ENCODE results near the gene UQCRC2. TPM values are rescaled to one million over a fixed set of nuclear protein-coding genes. Genes with fewer than 3 reads are reported as not detected.
A peak's percentile ranks its signal among the peaks of the same experiment; 100 is the strongest.
"Not testable (repeated sequence)": the region's sequence is repeated elsewhere in the genome, so short reads cannot be mapped to it uniquely, and the experiment has no call there.

The UQCRC2 gene
- 100 to 1,000 TPM; 140 to 143 TPM for total RNA-seq
- polyA plus RNA-seq: 100 to 1,000 TPM; 122 to 123 TPM
- long read RNA-seq, donor 1, transcript UQCRC2-201 (14 exons, 2,615 nt): major isoform, 346 of 394 reads
- long read RNA-seq, donor 1, partial matches to known transcripts: 22 of 394 reads
- long read RNA-seq, donor 1, other reads (novel, unspliced or antisense): 25 of 394 reads
- long read RNA-seq, donor 2, transcript UQCRC2-201 (14 exons, 2,615 nt): major isoform, 61 of 70 reads
- long read RNA-seq, donor 2, partial matches to known transcripts: 2 of 70 reads
- long read RNA-seq, donor 2, other reads (novel, unspliced or antisense): 5 of 70 reads

- intact Hi-C loops (cut with DNase I): loop anchor here (2.0 to 10.0 kb wide), 3 partner anchors 128 to 236 kb away; no protein-coding TSS in a partner anchor
- DNase-seq (peak; percentile 92 to 93), ATAC-seq (ENCODE audit: low FRiP score) (peak; percentile 99)
- Histone ChIP-seq H3K27ac (ENCODE audit: low read depth in 1 of 2, low read length in 2 of 2) (peak within 1 kb of the TSS; percentile 50 to 88), H3K27me3 (ENCODE audit: control insufficient read depth in 1 of 2, insufficient read depth in 2 of 2, low read length in 1 of 2) (no peaks in the 10 kb centered on the region), H3K4me3 (ENCODE audit: low read length in 2 of 2) (peak within 1 kb of the TSS; percentile 78 to 88), H3K36me3 (ENCODE audit: control insufficient read depth in 1 of 2, insufficient read depth in 2 of 2, low read length in 1 of 2) (peaks cover 0 to 2% of the 10 kb centered on the region in 2 donors), H3K9me3 (ENCODE audit: control insufficient read depth, low read length) (no peaks in the 10 kb centered on the region), H3K4me1 (ENCODE audit: control insufficient read depth in 1 of 2, insufficient read depth in 2 of 2, low read length in 2 of 2) (peaks cover 2 to 6% of the 10 kb centered on the region in 2 donors)
- WGBS, 2 donors: 0% methylated on average over 41 of the region's 41 CpGs
Observed at GRCh38 chr16:21952793-21953540, at the start of gene UQCRC2. TSS of gene UQCRC2 (plus strand) at chr16:21953361. CDS start at chr16:21953424, 63 bp downstream.

- H3K4me3 ChIP-seq (ENCODE audit: low read length in 2 of 2); ATAC-seq (ENCODE audit: low FRiP score); H3K36me3 ChIP-seq (ENCODE audit: control insufficient read depth in 1 of 2, insufficient read depth in 2 of 2, low read length in 1 of 2); intact Hi-C loops (cut with DNase I); DNase-seq; H3K9me3 ChIP-seq (ENCODE audit: control insufficient read depth, low read length); H3K4me1 ChIP-seq (ENCODE audit: control insufficient read depth in 1 of 2, insufficient read depth in 2 of 2, low read length in 2 of 2); H3K27me3 ChIP-seq (ENCODE audit: control insufficient read depth in 1 of 2, insufficient read depth in 2 of 2, low read length in 1 of 2); H3K27ac ChIP-seq (ENCODE audit: low read depth in 1 of 2, low read length in 2 of 2): not testable (repeated sequence)
- WGBS, 2 donors: 71 to 74% methylated on average over 3 to 4 of the region's 4 CpGs
Observed at GRCh38 chr16:21932650-21933049, 20.5 kb upstream of the UQCRC2 start.

GRCh38 chr16:21933316-21933715 lies 19.8 kb upstream of the UQCRC2 start:
- ATAC-seq (ENCODE audit: low FRiP score); intact Hi-C loops (cut with DNase I): not testable (repeated sequence)
- WGBS, 2 donors: 72 to 80% methylated on average over 4 of the region's 4 CpGs

GRCh38 chr16:21933790-21934189 lies 19.4 kb upstream of the UQCRC2 start:
- H3K4me3 ChIP-seq (ENCODE audit: low read length in 2 of 2); H3K27me3 ChIP-seq (ENCODE audit: control insufficient read depth in 1 of 2, insufficient read depth in 2 of 2, low read length in 1 of 2); H3K9me3 ChIP-seq (ENCODE audit: control insufficient read depth, low read length); H3K36me3 ChIP-seq (ENCODE audit: control insufficient read depth in 1 of 2, insufficient read depth in 2 of 2, low read length in 1 of 2); ATAC-seq (ENCODE audit: low FRiP score); intact Hi-C loops (cut with DNase I); DNase-seq; H3K4me1 ChIP-seq (ENCODE audit: control insufficient read depth in 1 of 2, insufficient read depth in 2 of 2, low read length in 2 of 2); H3K27ac ChIP-seq (ENCODE audit: low read depth in 1 of 2, low read length in 2 of 2): not testable (repeated sequence)
- 86 to 90% methylated on average over 3 to 4 of the region's 4 CpGs for WGBS, 2 donors

More at GRCh38 chr16:21933316-21933715, 19.8 kb upstream of the UQCRC2 start:
- H3K27me3 ChIP-seq (ENCODE audit: control insufficient read depth in 1 of 2, insufficient read depth in 2 of 2, low read length in 1 of 2); H3K27ac ChIP-seq (ENCODE audit: low read depth in 1 of 2, low read length in 2 of 2); H3K36me3 ChIP-seq (ENCODE audit: control insufficient read depth in 1 of 2, insufficient read depth in 2 of 2, low read length in 1 of 2); H3K4me3 ChIP-seq (ENCODE audit: low read length in 2 of 2); H3K9me3 ChIP-seq (ENCODE audit: control insufficient read depth, low read length); H3K4me1 ChIP-seq (ENCODE audit: control insufficient read depth in 1 of 2, insufficient read depth in 2 of 2, low read length in 2 of 2); DNase-seq: not testable (repeated sequence)

- H3K4me1 ChIP-seq (ENCODE audit: control insufficient read depth in 1 of 2, insufficient read depth in 2 of 2, low read length in 2 of 2); H3K4me3 ChIP-seq (ENCODE audit: low read length in 2 of 2); H3K9me3 ChIP-seq (ENCODE audit: control insufficient read depth, low read length); H3K27ac ChIP-seq (ENCODE audit: low read depth in 1 of 2, low read length in 2 of 2); H3K36me3 ChIP-seq (ENCODE audit: control insufficient read depth in 1 of 2, insufficient read depth in 2 of 2, low read length in 1 of 2); ATAC-seq (ENCODE audit: low FRiP score); H3K27me3 ChIP-seq (ENCODE audit: control insufficient read depth in 1 of 2, insufficient read depth in 2 of 2, low read length in 1 of 2); intact Hi-C loops (cut with DNase I): not testable (repeated sequence)
- 3 to 8% methylated on average over 6 of the region's 6 CpGs for WGBS, 2 donors
- peak in 1 of 2 donors; percentile 77 for DNase-seq
Observed at GRCh38 chr16:21936216-21936615, 16.9 kb upstream of the UQCRC2 start.

- H3K27ac ChIP-seq (ENCODE audit: low read depth in 1 of 2, low read length in 2 of 2): no peak overlapping the region
- no peaks in the 10 kb centered on the region for H3K4me1 ChIP-seq (ENCODE audit: control insufficient read depth in 1 of 2, insufficient read depth in 2 of 2, low read length in 2 of 2)
- DNase-seq (no peak), ATAC-seq (ENCODE audit: low FRiP score) (no peak)
- no peaks in the 10 kb centered on the region for H3K36me3 ChIP-seq (ENCODE audit: control insufficient read depth in 1 of 2, insufficient read depth in 2 of 2, low read length in 1 of 2)
- intact Hi-C loops (cut with DNase I): no loop called here
- H3K4me3 ChIP-seq (ENCODE audit: low read length in 2 of 2): no peak overlapping the region
- no peaks in the 10 kb centered on the region for H3K27me3 ChIP-seq (ENCODE audit: control insufficient read depth in 1 of 2, insufficient read depth in 2 of 2, low read length in 1 of 2)
- H3K9me3 ChIP-seq (ENCODE audit: control insufficient read depth, low read length): no peaks in the 10 kb centered on the region
Observed at GRCh38 chr16:21937336-21937829, 15.8 kb upstream of the UQCRC2 start.

GRCh38 chr16:21940570-21940969 lies 12.6 kb upstream of the UQCRC2 start:
- no peaks in the 10 kb centered on the region for H3K4me1 ChIP-seq (ENCODE audit: control insufficient read depth in 1 of 2, insufficient read depth in 2 of 2, low read length in 2 of 2)
- 90 to 97% methylated on average over 1 of the region's 1 CpG for WGBS, 2 donors

GRCh38 chr16:21943571-21943970 lies 9.6 kb upstream of the UQCRC2 start:
- Histone ChIP-seq H3K27ac (ENCODE audit: low read depth in 1 of 2, low read length in 2 of 2) (no peak overlapping the region), H3K9me3 (ENCODE audit: control insufficient read depth, low read length) (no peaks in the 10 kb centered on the region), H3K27me3 (ENCODE audit: control insufficient read depth in 1 of 2, insufficient read depth in 2 of 2, low read length in 1 of 2) (no peaks in the 10 kb centered on the region), H3K4me1 (ENCODE audit: control insufficient read depth in 1 of 2, insufficient read depth in 2 of 2, low read length in 2 of 2) (no peaks in the 10 kb centered on the region), H3K36me3 (ENCODE audit: control insufficient read depth in 1 of 2, insufficient read depth in 2 of 2, low read length in 1 of 2) (peaks cover 0 to 2% of the 10 kb centered on the region in 2 donors), H3K4me3 (ENCODE audit: low read length in 2 of 2) (no peak overlapping the region)
- intact Hi-C loops (cut with DNase I): no loop called here
- 83 to 93% methylated on average over 4 of the region's 4 CpGs for WGBS, 2 donors
- ATAC-seq (ENCODE audit: low FRiP score) (no peak), DNase-seq (no peak)

More at GRCh38 chr16:21940570-21940969, 12.6 kb upstream of the UQCRC2 start:
- Histone ChIP-seq H3K27ac (ENCODE audit: low read depth in 1 of 2, low read length in 2 of 2) (no peak overlapping the region), H3K4me3 (ENCODE audit: low read length in 2 of 2) (no peak overlapping the region), H3K9me3 (ENCODE audit: control insufficient read depth, low read length) (no peaks in the 10 kb centered on the region), H3K36me3 (ENCODE audit: control insufficient read depth in 1 of 2, insufficient read depth in 2 of 2, low read length in 1 of 2) (peaks cover 0 to 2% of the 10 kb centered on the region in 2 donors), H3K27me3 (ENCODE audit: control insufficient read depth in 1 of 2, insufficient read depth in 2 of 2, low read length in 1 of 2) (no peaks in the 10 kb centered on the region)
- intact Hi-C loops (cut with DNase I): no loop called here
- no peak for DNase-seq
- no peak for ATAC-seq (ENCODE audit: low FRiP score)

Measured in aorta (tissue), 5 donors.